GM21526 (cell line): Measurements from ENCODE around the gene TYW1B.
"Not testable (repeated sequence)": the region's sequence is repeated elsewhere in the genome, so short reads cannot be mapped to it uniquely, and the experiment has no call there.

ENCODE experiments used
- ATAC-seq: cut with Tn5 transposase; IDR thresholded peaks from one replicate; pipeline ENCODE4 v1.9.1; 2021; ENCODE audit warnings: moderate library complexity; ENCODE audit not compliant: unreplicated experiment, low FRiP score

TYW1B gene

DNA sequence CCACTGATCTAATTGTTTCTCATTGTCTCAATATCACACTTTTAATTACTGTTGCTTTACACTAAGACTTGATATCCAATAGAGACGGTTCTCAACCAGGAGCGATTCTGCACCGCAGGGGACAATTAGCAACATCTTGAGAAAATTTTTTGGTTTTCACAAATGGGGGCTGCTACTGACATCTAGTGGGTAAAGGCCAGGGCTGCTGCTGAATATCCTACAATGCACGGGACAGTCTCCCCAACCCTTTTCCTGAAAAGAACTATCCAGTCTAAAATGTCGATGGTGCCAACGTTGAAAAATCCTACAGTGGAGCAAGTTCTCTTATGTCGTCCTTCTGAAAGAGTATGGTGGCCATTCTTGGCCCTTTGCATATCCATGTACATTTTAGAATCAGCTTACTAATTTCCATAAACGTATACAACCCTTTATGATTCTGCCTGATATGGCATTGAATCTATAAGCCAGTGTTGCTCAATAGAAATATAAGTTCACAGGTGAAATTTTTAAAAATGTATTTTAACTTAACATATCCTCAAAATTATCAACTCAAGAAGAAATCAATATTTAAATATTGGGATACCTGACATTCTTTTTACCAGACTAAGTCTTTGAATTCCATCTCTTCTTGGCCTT is 192.6 kb downstream of the TYW1B start:
- not testable (repeated sequence) for ATAC-seq

DNA sequence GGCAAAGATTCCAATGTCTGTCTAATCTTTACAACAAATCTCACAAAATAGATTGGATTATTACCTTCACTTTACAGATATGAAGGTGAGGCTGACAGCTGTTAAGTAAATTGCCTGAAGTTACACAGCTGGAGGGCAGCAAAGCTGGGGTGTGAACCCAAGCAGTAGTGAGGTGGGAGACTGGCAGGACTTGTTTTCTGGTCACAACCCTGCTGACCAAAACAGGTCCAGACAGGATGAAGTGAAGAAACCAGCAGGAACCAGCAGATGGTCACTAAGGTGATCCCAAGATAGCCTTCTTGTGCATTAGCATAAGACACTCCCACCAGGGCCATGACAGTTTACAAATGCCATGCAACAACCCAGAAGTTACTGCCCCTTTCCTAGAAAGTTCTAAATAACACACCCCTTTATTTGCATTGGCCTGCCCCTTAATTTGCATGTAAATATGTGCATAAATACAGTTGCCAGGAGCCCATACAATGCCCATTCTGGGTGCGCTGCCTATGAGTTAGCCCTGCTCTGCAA is 195.2 kb downstream of the TYW1B start:
- ATAC-seq = not testable (repeated sequence)

DNA sequence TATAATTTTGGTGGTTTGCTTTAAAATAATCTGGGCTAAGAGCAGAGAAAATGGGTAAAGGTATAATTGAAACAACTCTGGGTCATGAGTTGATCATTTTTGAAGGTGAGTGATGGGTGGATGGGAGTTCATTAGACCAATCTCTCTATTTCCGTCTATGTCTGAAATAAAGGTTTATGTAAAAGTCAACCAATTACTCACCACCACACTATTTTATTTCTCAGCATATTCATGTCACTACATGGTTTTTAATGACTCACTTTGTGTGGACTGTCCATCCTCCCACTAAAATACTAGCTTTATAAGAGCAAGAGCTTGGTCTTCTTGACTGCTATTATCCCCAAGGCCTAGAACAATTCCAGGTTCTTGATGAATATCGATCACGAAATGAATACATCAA is 199.6 kb downstream of the TYW1B start:
- not testable (repeated sequence) for ATAC-seq

DNA sequence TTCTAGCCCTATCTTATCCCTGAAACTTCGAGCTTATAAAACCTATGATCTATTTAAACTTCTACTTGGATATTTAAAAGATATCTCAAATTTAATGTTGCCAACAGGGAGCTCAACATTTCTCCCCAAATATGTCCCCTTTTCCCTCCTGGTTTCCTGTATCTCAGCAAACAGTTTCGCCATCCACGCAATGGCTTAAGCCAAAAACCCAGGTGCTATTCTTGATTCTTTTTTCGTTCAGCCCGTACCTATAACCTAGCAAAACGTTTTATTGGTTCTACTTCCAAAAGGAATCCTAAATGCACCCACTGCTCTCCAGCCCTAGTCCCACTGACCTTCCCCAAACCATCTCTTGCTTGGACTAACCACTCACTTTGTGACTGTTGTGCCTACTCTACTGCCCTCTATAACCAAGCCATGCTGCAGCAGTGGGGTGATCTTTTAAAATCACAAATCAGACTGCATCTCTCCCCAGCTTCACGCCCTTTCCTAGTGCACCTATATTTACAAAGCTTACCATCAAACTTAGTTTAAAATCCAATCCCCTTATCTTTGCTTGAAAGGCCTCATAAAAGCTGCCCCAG is 201.5 kb downstream of the TYW1B start:
- not testable (repeated sequence) for ATAC-seq

DNA sequence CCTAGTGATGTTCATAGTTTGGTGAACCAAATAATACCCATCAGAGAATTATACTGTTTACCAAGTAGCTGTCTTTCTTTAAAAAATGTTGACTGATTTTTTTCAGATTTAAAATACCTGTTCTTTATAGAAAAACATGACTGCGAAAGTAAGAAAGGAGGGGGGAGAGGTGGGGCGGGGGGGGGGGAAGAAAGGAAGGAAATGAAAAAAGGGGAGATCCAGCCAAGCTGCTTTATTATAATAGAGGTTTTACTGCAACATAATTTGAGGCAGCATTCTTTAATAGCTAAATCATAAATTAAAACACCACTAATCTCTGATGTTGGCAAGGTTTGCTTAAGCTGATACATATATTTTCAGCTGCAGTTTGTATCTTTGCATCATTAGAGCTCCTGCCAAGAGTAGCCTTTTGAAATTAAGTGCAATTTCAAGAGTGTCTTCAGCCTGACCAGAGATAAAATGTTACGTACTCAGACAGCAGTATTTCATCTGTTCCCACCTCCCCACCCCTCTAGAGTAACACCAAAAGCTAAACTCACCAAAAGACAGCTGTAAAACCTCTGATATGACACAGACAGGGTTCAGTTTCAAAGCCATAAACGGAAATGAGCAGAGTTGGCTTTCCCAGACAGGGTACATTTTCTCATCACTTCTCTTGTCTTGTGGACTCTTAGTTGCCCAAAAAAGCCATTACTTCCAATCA is 202.1 kb downstream of the TYW1B start:
- ATAC-seq = peak; percentile 84

DNA sequence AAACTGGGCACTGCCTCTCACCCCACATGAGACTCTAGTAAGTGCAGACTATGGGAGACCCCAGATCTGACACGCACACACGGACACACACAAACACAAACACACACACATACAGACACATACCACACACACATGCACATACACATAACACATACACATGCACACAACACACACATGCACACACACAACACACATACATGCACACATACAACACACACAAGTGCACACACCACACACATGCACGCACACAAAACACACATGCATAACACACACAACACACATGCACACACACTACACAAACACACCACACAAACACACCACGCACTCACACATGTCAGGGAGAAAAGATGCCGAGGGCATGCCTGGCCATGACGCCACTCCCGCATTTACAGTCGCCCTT is 205.5 kb downstream of the TYW1B start:
- no peak for ATAC-seq

DNA sequence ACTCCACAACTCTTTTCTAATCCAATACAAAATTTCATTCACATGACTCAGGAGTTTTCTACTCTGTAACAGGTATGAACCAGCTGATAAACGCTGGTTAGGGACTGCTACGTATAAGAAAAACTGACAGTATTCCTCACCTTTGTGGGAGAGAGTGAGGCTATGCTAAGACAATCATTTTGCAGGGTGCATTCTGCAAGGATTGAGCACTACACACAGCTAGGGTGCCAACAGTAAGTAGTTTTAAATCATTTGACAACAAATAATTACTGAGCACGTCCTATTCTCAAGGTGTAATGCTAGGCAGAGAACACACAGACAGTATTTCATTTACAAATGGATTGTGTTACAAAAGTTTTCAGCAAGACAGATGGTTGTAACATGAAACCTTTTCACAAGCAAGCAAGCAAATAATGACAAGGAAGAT is 206.2 kb downstream of the TYW1B start:
- not testable (repeated sequence) for ATAC-seq

DNA sequence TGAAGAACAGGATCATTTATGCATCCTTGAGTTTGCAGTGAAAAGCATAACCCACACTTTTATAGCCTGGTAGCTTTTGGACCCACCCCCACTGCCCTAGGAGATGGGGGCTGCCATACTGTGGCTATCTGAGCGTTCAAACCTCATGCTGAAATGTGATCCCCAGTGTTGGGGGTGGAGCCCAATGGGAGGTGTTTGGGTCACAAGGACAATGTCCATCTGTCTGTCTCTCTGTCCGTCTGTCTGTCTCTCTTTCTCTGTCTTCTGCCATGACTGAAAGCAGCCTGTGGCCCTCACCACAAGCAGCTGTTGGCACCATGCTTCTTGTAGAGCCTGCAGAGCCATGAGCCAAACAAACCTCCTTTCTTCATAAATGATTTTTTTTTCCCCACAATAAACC is 207.1 kb downstream of the TYW1B start:
- not testable (repeated sequence) for ATAC-seq

DNA sequence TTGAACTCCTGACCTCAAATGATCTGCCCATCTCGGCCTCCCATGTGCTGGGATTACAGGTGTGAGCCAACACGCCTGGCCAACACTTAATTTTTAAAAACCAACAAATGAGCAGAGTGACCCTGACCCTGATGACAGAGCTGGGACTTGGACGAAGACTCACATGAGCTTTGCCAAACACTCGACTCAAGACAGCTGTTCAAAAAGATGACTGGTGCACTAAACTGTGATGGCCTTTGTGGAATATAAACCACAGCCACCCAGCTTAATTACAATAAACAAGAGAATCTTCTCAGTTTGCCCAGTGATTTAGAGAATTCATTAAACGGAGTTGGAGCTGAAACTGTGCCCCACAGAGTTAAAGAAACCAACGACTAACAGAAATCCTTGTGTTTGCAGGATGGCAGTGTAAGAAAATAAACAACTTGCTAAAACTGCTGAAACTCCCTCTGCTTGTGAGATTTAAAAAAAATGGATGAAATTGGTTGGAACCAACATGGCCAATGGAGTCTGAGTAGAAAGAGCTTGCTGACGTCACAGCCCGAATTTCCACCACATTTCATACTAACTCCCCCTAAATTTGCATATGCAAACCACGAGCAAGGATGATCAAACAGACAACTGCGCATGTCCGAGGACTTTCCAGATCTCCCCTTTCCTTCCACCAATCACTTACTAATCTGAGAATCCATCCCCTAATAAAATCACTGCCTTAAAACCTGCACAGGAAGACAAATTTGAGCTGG is 209.4 kb downstream of the TYW1B start:
- not testable (repeated sequence) for ATAC-seq

DNA sequence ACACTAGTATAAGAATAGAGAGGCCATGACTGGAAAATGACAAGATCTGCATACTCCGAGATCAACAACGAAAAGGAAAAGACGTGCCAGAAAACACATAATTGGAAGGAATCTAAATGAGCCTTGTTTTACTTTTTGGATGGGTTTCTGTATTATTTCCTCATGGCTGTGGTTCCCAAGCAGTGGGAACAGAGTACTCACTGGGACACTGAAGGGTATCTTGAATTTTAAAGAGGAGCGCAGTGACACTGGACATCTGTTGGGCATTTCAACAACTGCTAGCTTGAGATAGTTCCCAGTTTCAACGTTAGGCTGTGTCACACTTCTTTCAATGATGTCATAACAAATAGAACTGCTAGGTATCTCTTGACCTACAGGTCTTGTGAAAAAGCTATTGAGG is 218.2 kb downstream of the TYW1B start:
- not testable (repeated sequence) for ATAC-seq

DNA sequence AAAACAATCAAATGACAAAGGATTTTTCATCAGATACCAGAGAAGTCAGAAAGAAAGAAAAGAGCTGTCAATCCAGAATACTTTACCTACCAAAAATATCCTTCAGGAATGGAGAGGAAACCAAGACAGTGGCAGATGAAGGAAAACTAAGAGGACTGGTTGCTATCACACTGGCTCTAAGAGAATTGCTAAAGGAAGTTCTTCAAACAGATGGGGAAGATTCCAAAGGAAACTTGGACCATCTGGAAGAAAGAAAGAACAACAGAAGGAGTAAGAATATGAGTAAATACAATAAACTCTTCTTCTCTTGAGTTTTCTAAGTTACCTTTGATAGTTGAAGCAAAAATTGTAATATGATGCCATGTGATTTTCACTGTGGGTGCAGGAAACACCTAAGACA is 220.0 kb downstream of the TYW1B start:
- not testable (repeated sequence) for ATAC-seq

DNA sequence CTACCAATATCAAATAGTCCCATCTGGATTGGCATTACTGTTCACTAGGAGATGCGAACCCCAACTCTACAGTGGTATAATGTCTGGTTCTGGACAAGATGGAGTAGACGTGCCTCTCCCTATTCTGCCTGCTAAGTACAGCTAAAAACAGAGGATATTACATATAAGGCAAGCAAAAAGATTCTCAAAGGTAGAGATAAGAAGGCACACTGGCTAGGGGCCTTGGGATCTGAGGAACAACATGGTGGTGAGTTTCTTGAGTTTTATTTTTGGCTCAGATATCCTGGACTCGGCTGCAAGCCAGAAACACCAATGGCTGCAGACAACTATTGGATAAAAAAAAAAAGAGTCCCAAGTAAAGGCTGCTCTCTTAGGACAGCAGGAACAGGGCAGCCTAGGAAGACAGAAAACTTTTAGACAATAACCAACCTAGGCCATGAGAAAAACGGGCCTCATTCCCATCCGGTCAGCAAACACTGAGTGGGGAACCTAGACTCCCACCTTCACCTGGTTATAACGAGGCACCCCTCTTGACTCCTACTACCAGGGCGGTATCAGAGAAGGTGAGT is 222.1 kb downstream of the TYW1B start:
- not testable (repeated sequence) for ATAC-seq

DNA sequence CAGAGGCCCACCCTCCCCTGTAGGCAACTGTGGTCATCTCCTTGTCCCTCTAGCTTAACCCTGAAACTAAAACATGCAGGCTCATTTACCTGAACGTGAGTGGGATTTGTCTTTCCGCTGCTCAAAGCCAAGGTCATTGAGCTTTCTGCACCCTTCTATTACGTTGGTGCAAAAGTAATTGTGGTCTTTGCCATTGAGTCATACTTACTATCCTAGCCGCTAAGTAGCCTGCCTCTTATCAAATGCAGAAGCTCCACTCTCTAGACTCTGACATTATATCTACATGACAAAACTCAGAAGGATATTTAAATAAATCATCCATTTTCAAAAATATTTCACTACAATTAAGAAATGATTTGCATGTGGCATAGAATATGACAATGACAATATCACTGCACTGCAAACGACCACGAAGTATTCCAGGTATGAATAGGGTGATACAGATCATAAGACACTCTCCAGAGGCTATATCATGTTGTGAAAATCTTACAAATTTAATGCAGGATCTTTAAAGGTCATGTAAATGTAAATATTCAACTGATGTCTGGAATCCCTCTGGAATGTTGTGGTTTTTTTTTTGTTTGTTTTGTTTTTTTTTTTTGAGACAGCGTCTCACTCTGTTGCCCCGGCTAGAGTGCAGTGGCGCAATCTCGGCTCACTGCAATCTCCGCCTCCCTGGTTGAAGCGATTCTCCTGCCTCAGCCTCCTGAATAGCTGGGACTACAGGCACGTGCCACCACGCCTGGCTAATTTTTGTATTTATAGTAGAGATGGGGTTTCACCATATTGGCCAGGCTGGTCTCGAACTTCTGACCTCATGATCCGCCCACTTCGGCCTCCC is 223.0 kb downstream of the TYW1B start:
- not testable (repeated sequence) for ATAC-seq

DNA sequence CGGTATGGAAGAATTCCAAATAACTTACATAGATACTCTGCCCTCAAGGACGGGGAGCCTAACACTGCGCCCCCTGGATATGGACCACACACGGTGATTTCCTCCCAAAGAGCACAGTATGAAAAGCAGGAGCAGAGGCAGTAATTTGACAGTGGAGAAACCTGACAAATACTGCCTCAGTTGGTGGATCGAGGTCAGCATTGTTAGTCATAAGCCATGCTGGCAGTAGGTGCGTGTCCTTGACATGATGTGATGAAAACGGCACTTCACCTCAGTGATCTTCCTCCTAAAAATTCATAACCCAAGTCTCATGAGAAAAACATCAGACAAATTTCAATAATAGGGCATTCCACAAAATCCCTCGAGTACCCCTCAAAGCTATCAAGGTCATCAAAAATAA is 224.5 kb downstream of the TYW1B start:
- not testable (repeated sequence) for ATAC-seq

DNA sequence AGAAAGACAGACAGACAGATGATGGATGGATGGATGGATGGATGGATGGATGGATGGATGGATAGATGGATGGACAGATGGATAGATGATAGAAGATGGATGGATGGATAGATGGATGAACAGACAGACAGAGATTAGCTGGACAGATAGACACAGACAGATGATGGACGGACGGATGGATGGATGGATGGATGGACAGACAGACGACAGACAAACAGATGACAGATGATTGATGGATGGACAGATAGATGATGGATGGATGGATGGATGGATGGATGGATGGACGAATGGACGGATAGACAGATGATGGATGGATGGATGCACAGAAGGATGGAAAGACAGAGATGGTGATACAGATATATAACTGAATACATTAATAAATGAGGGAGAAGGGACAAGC is 224.9 kb downstream of the TYW1B start:
- ATAC-seq = no peak

DNA sequence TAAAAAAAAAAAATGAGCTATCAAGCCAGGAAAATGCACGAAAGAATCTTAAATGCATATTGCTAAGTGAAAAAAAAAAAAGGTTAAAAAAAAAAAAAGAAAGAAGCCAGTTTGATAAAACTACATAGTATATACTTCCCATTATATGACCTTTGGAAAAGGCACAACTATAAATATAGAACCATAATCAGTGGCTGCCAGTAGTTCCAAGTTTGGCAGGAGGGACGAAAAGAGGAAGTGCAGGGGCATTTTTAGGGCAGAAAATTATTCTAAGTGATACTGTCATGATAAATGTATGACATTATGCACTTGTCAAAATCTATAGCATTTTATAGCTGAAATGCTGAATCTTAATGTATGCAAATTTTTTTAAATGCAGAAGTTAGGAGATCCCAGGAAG is 226.3 kb downstream of the TYW1B start:
- not testable (repeated sequence) for ATAC-seq

DNA sequence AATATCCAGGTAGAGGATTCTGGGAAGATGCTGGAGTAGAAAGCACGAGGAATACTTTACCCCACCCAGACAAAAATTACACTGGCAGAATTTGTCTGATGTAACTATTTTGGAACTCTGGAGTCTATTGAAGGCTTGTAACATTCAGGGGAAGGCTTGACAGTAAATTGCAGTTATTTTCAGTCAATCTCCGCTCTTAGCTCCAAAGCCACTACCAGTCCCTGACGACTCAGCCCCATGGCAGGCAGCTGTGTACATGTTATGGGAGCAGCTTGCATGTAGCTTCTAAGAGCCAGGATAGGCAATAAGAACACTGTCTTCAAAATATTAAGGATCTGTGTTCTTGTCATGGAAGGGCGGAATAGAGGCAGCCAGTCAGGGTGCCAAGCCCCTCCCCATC is 238.0 kb downstream of the TYW1B start:
- ATAC-seq = not testable (repeated sequence)

DNA sequence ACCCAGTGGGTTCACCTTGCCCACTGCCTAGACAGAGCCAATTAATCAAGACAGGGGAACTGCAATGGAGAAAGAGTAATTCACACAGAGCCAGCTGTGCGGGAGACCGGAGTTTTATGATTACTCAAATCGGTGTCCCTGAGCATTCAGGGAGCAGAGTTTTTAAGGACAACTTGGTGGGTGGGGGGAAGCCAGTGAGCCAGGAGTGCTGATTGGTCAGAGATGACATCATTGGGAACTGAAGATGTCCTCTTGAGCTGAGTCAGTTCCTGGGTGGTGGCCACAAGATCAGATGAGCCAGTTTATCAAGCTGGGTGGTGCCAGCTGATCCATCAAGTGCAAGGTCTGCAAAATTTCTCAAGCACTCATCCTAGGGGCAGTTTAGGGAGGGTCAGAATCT is 240.7 kb downstream of the TYW1B start:
- not testable (repeated sequence) for ATAC-seq

DNA sequence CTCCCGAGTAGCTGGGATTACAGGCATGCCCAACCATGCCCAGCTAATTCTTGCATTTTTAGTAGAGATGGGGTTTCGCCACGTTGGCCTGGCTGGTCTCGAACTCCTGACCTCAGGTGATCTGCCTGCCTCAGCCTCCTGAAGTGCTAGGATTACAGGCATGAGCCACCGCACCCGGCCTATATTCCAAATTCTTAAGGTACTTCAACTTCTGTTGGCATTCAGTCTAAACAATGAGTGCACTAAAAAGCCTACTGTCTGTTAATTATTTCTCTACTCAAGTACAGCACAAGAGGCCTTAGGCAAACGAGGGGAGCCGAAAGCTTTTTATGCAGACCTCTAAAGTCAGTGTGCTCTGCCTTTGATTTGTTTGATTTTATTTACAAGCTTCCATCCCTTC is 243.4 kb downstream of the TYW1B start:
- ATAC-seq = not testable (repeated sequence)
